Vagina (tissue), 2 donors: Measurements from ENCODE around the gene STING1. TPM values are rescaled to one million over a fixed set of nuclear protein-coding genes. Genes with fewer than 3 reads are reported as not detected.

Experiments
- DNase-seq, 2 donors: peaks; one replicate each; pipeline ENCODE4 v3.0.0-alpha.2; 2017; ENCODE audit errors: extremely low spot score in 2 of 2
- H3K27ac ChIP-seq: fragments of 200-600 bp; sonication (generic); one replicate; pipeline ENCODE4 v1.5.1; 2019
- H3K27me3 ChIP-seq: fragments of 200-600 bp; sonication (generic); one replicate; pipeline ENCODE4 v1.5.1; 2019
- H3K36me3 ChIP-seq, 2 donors: fragments of 200-600 bp; sonication (generic); one replicate each; pipeline ENCODE4 v1.5.1; 2017 to 2019
- H3K4me1 ChIP-seq: fragments of 200-600 bp; sonication (generic); one replicate; pipeline ENCODE4 v1.5.1; 2019
- H3K4me3 ChIP-seq, 2 donors: fragments of 200-600 bp; sonication (generic); 1 replicate in 1 of 2; 2 replicates in 1 of 2; pipeline ENCODE4 v1.5.1; 2016 to 2019
- H3K9me3 ChIP-seq: fragments of 200-600 bp; sonication (generic); one replicate; pipeline ENCODE4 v1.5.1; 2019
- POLR2A ChIP-seq, 2 donors: fragments of 450-650 bp; IDR thresholded peaks; one replicate each; pipeline ENCODE4 v1.6.1; 2017; ENCODE audit warnings: antibody characterized with exemption in 2 of 2, mild to moderate bottlenecking in 2 of 2, moderate library complexity in 2 of 2
- POLR2AphosphoS5 ChIP-seq, 2 donors: sonication (generic); formaldehyde crosslinking; IDR thresholded peaks; one replicate each; pipeline ENCODE4 v1.9.0; 2017; ENCODE audit warnings: antibody characterized with exemption in 2 of 2, mild to moderate bottlenecking in 2 of 2, low read depth in 1 of 2; ENCODE audit not compliant: insufficient read depth in 1 of 2
- intact Hi-C: fragments of 100-400 bp; cut with DNase I; formaldehyde crosslinking; loops from one replicate; pipeline ENCODE4 v1.15.1; 2023
- total RNA-seq: library from RNA; depleted of rRNA; stranded (reverse); fragments of >200 nt; gene quantifications from one replicate; pipeline ENCODE4 v1.2.3, GENCODE V29; 2016
- TF ChIP-seq, protein P1 (sequence below), 3 experiments: fragments of 450-650 bp in 2 of 3; fragments of 200-600 bp in 1 of 3; sonication (generic) in 1 of 3; IDR thresholded peaks; one replicate each; pipeline ENCODE4 v1.5.1; 2017 to 2019; ENCODE audit warnings: antibody characterized with exemption in 3 of 3, mild to moderate bottlenecking in 2 of 3, moderate library complexity in 2 of 3

Gene STING1
- total RNA-seq, 1 donor from 2014 or later, result 103 TPM

DNA sequence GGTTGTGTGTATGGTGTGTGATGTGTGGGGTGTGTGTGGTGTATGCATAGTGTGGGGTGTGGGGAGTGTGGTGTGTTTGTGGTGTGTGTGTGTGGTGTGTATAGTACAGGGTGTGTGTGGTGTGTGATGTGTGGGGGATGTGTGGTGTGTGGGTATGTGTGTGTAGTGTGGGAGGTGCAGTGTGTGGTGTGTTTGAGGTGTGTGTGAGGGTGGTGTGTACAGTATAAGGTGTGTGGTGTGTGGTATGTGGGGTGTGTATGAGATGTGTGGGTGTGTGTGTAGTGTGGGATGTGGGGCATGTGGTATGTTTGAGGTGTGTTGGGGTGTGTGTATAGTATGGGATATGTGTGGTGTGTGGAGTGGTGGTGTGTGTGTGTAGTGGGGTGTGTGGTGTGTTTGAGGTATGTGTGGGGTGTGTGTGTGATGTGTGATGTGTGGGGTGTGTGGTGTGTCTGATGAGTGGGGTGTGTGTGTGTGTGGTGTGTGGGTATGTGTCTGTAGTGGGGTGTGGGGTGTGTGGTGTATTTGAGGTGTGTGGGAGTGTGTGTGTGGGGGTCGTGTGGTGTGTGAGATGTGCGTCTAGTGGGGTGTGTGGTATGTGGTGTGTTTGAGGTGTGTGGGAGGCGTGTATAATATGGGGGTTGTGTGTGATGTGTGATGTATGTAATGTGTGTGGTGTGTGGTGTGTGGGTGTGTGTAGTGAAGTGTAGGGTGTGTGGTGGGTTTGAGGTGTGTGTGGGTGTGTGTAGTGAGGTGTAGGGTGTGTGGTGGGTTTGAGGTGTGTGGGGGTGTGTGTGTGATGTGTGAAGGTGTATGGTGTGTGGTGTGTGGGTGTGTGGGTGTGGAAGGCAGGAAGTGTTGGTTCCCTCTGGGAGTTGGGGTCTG, 28.6 kb downstream of the STING1 start:
- H3K4me3 ChIP-seq, result no peak overlapping the region
- peaks cover 4% of the 10 kb centered on the region for H3K4me1 ChIP-seq
- no peak overlapping the region for H3K27ac ChIP-seq
- no peaks in the 10 kb centered on the region for H3K27me3 ChIP-seq
- H3K36me3 ChIP-seq, result no peaks in the 10 kb centered on the region
- intact Hi-C loops, result no loop called here
- TF ChIP-seq, protein P1, sequence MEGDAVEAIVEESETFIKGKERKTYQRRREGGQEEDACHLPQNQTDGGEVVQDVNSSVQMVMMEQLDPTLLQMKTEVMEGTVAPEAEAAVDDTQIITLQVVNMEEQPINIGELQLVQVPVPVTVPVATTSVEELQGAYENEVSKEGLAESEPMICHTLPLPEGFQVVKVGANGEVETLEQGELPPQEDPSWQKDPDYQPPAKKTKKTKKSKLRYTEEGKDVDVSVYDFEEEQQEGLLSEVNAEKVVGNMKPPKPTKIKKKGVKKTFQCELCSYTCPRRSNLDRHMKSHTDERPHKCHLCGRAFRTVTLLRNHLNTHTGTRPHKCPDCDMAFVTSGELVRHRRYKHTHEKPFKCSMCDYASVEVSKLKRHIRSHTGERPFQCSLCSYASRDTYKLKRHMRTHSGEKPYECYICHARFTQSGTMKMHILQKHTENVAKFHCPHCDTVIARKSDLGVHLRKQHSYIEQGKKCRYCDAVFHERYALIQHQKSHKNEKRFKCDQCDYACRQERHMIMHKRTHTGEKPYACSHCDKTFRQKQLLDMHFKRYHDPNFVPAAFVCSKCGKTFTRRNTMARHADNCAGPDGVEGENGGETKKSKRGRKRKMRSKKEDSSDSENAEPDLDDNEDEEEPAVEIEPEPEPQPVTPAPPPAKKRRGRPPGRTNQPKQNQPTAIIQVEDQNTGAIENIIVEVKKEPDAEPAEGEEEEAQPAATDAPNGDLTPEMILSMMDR (IDR thresholded peaks at IDR 0.05), result no peak
- TF ChIP-seq POLR2AphosphoS5 (IDR thresholded peaks at IDR 0.05; ENCODE audit: insufficient read depth in 1 of 2, low read depth in 1 of 2) (no peak), POLR2A (IDR thresholded peaks at IDR 0.05) (no peak)
- H3K9me3 ChIP-seq, result no peaks in the 10 kb centered on the region
- no peak for DNase-seq

DNA sequence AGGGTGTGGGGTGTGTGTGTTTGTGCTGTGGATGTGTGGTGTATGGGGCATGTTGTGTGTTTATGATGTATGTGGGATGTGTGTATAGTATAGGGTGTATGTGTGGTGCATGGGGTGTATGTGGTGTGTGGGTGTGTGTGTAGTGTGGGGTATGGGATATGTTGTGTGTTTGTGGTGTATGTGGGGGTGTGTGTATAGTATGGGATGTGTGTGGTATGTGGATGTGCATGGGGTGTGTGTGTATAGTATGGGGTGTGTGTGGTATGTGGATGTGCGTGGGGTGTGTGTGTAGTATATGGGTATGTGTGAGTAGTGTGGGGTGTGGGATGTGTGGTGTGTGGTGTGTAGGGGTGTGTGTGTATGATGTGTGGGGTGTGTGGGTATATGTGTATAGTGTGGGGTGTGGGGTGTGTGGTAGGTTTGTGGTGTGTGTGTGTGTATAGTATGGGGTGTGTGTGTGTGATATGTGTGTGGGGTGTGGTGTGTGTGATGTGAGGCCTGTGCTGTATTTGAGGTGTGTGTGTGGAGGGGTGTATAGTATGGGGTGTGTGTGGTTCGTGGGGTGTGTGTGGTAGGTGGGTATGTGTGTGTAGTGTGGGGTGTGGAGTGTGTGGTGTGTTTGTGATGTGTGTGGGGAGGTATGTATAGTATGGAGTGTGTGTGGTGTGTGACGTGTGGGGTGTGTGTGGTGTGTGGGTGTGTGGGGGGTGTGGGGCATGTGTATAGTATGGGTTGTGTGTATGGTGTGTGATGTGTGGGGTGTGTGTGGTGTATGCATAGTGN, 30.5 kb downstream of the STING1 start:
- DNase-seq, result no peak
- H3K36me3 ChIP-seq, result no peaks in the 10 kb centered on the region
- TF ChIP-seq POLR2AphosphoS5 (IDR thresholded peaks at IDR 0.05; ENCODE audit: insufficient read depth in 1 of 2, low read depth in 1 of 2) (no peak), POLR2A (IDR thresholded peaks at IDR 0.05) (no peak)
- TF ChIP-seq, protein P1 (IDR thresholded peaks at IDR 0.05), result no peak

DNA sequence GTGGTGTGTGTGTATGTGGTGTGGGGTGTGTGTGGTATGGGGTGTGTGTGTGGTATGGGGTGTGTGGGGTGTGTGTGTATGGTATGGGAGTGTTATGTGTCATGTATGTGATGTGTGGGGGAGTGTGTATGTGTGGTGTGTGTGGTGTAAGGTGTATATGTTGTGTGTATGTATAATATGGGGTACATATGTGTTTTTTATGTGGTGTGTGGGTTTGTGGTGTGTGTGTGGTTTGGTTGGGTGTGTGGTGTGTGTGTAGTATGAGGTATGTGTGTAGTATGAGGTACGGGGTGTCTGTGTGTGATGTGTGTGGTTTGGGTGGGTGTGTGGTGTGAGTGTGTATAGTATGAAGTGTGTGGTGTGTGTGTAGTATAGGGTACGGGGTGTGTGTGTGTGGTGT, 31.4 kb downstream of the STING1 start:
- H3K27ac ChIP-seq, result no peak overlapping the region
- H3K4me3 ChIP-seq, result no peak overlapping the region
- intact Hi-C loops, result no loop called here
- DNase-seq, result no peak
- TF ChIP-seq POLR2A (IDR thresholded peaks at IDR 0.05) (no peak), POLR2AphosphoS5 (IDR thresholded peaks at IDR 0.05; ENCODE audit: insufficient read depth in 1 of 2, low read depth in 1 of 2) (no peak)
- TF ChIP-seq, protein P1 (IDR thresholded peaks at IDR 0.05), result no peak
- H3K9me3 ChIP-seq, result no peaks in the 10 kb centered on the region
- H3K27me3 ChIP-seq, result no peaks in the 10 kb centered on the region
- H3K4me1 ChIP-seq, result no peaks in the 10 kb centered on the region
- H3K36me3 ChIP-seq, result no peaks in the 10 kb centered on the region

More for the DNA sequence above, 30.5 kb downstream of the STING1 start:
- Histone ChIP-seq H3K9me3 (no peaks in the 10 kb centered on the region), H3K4me3 (no peak overlapping the region), H3K27ac (no peak overlapping the region), H3K27me3 (no peaks in the 10 kb centered on the region), H3K4me1 (no peaks in the 10 kb centered on the region)
- intact Hi-C loops, result no loop called here

DNA sequence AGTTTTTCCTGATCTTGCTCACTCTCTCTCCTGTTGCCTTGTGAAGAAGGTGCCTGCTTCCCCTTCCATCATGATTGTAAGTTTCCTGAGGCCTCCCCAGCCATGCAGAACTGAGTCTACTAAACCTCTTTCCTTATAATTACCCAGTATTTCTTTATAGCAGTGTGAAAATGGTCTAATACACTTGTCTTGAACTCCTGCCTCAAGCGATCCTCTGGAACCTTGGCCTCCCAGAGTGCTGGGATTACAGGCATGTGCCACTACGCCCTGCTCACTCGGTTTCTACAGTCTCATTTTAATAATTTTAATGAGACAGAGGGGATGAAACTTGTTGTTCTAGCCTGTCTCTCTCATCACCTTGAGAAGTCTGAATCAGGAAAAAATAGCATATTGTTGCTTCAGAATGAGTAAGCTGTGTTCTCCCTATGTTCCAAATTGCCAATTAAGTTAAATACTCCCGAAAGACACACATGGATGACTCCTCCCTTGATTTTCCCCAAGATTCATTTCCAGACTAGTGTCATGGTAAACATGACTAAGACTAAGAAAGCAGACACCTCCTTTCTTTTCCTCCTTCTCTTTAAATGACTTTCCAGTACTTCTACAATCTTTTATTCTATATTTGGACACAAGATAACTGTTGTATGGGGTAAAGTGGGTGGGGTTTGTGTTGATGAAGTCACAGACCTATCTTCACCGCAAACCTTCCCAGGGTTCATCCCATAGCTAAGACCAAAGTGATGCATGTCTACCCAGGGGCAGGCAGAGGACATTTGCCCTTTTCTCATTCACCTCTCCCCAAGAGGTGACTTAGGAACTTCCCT, 35.4 kb downstream of the STING1 start:
- H3K27ac ChIP-seq, result no peak overlapping the region
- no peak overlapping the region for H3K4me3 ChIP-seq
- H3K4me1 ChIP-seq, result no peaks in the 10 kb centered on the region
- no peaks in the 10 kb centered on the region for H3K9me3 ChIP-seq
- no peak for DNase-seq
- intact Hi-C loops, result no loop called here
- no peak for TF ChIP-seq POLR2A (IDR thresholded peaks at IDR 0.05)
- TF ChIP-seq, protein P1 (IDR thresholded peaks at IDR 0.05), result no peak
- no peak for TF ChIP-seq POLR2AphosphoS5 (IDR thresholded peaks at IDR 0.05; ENCODE audit: insufficient read depth in 1 of 2, low read depth in 1 of 2)
- H3K27me3 ChIP-seq, result no peaks in the 10 kb centered on the region
- H3K36me3 ChIP-seq, result no peaks in the 10 kb centered on the region
